ENCODE data around the gene TMPRSS11B.

GRCh38 chr4:68182382-68182820 lies 63.1 kb downstream of the TMPRSS11B start:
- TF ChIP-seq NFRKB (IDR thresholded peaks at IDR 0.05) (no peak), ELF4 (IDR thresholded peaks at IDR 0.05) (no peak), PKNOX1 (IDR thresholded peaks at IDR 0.05) (no peak), BHLHE40 (IDR thresholded peaks at IDR 0.05; ENCODE audit: borderline replicate concordance) (no peak), ARNT (IDR thresholded peaks at IDR 0.05) (no peak)
